Breast epithelium (tissue), 4 donors: ENCODE data around the gene ADGRF1. TPM values are rescaled to one million over a fixed set of nuclear protein-coding genes. Genes with fewer than 3 reads are reported as not detected.

Source experiments
- DNase-seq, 2 donors: peaks; one replicate each; pipeline ENCODE4 v3.0.0-alpha.2; 2019; ENCODE audit warnings: low spot score in 2 of 2
- H3K27ac ChIP-seq, 2 donors: fragments of 200-600 bp; sonication (generic) in 1 of 2; one replicate each; pipeline ENCODE4 v1.5.1; 2016 to 2019; ENCODE audit warnings: mild to moderate bottlenecking in 1 of 2
- H3K27me3 ChIP-seq, 2 donors: fragments of 200-600 bp; sonication (generic) in 1 of 2; one replicate each; pipeline versions ENCODE4 v1.5.1 to v1.6.0; 2017 to 2019; ENCODE audit warnings: control low read depth in 1 of 2, mild to moderate bottlenecking in 1 of 2
- H3K36me3 ChIP-seq: fragments of 200-600 bp; one replicate; pipeline ENCODE4 v1.5.1; 2019
- H3K4me1 ChIP-seq, 2 donors: fragments of 200-600 bp; sonication (generic); one replicate each; pipeline ENCODE4 v1.5.1; 2016 to 2019; ENCODE audit warnings: control low read depth in 1 of 2
- H3K4me3 ChIP-seq, 3 donors: fragments of 200-600 bp; sonication (generic); 1 replicate in 2 of 3; 2 replicates in 1 of 3; pipeline ENCODE4 v1.5.1; 2016 to 2019; ENCODE audit warnings: mild to moderate bottlenecking in 3 of 3, moderate library complexity in 2 of 3
- H3K9me3 ChIP-seq, 2 donors: fragments of 200-600 bp; sonication (generic) in 1 of 2; one replicate each; pipeline ENCODE4 v1.5.1; 2016 to 2019; ENCODE audit warnings: control low read depth in 1 of 2
- CTCF ChIP-seq, 3 donors: fragments of 450-650 bp; IDR thresholded peaks; one replicate each; pipeline ENCODE4 v1.5.1; 2016 to 2017; ENCODE audit warnings: antibody characterized with exemption in 3 of 3, mild to moderate bottlenecking in 3 of 3, moderate library complexity in 3 of 3
- POLR2A ChIP-seq: fragments of 450-650 bp; IDR thresholded peaks from one replicate; pipeline ENCODE4 v1.6.1; 2016; ENCODE audit warnings: antibody characterized with exemption, mild to moderate bottlenecking, moderate library complexity
- POLR2AphosphoS5 ChIP-seq, 3 donors: sonication (generic); formaldehyde crosslinking; IDR thresholded peaks; one replicate each; pipeline ENCODE4 v1.6.1; 2017; ENCODE audit warnings: antibody characterized with exemption in 3 of 3
- intact Hi-C: fragments of 100-400 bp; cut with DNase I; formaldehyde crosslinking; loops from one replicate; pipeline ENCODE4 v1.15.1; 2023; ENCODE audit warnings: low total_unique reads
- total RNA-seq, 3 donors: library from RNA; depleted of rRNA; stranded (reverse); fragments of >200 nt; gene quantifications; one replicate each; pipeline ENCODE4 v1.1.0, GENCODE V29; 2016

Gene ADGRF1
- total RNA-seq, 3 donors from 2014 or later, result 0.66 to 3.5 TPM; not detected in 1

- Histone ChIP-seq H3K4me3 (peak overlapping the region in 1 of 3 donors; percentile 11), H3K27me3 (no peaks in the 10 kb centered on the region), H3K9me3 (no peaks in the 10 kb centered on the region), H3K36me3 (no peaks in the 10 kb centered on the region), H3K27ac (peak overlapping the region; percentile 4 to 15), H3K4me1 (peaks cover 0 to 8% of the 10 kb centered on the region in 2 donors)
- intact Hi-C loops, result no loop called here
- DNase-seq, result peak in 1 of 2 donors; percentile 59
- TF ChIP-seq POLR2A (no peak), CTCF (IDR thresholded peaks at IDR 0.05) (no peak), POLR2AphosphoS5 (IDR thresholded peaks at IDR 0.05) (peak in 1 of 3 donors; percentile 44)
These were observed 7.2 kb downstream of the ADGRF1 start for GRCh38 chr6:47034926-47035325.

- no peaks in the 10 kb centered on the region for H3K27me3 ChIP-seq
- intact Hi-C loops, result no loop called here
- H3K36me3 ChIP-seq, result no peaks in the 10 kb centered on the region
- no peak for TF ChIP-seq POLR2A
- no peak for TF ChIP-seq CTCF (IDR thresholded peaks at IDR 0.05)
- TF ChIP-seq POLR2AphosphoS5 (IDR thresholded peaks at IDR 0.05), result no peak
- H3K4me3 ChIP-seq, result peak overlapping the region in 1 of 3 donors; percentile 11
- no peak for DNase-seq
- no peaks in the 10 kb centered on the region for H3K9me3 ChIP-seq
- H3K27ac ChIP-seq, result peak overlapping the region; percentile 4 to 15
- peaks cover 0 to 8% of the 10 kb centered on the region in 2 donors for H3K4me1 ChIP-seq
These were observed 7.7 kb downstream of the ADGRF1 start for GRCh38 chr6:47034421-47034820.

DNA sequence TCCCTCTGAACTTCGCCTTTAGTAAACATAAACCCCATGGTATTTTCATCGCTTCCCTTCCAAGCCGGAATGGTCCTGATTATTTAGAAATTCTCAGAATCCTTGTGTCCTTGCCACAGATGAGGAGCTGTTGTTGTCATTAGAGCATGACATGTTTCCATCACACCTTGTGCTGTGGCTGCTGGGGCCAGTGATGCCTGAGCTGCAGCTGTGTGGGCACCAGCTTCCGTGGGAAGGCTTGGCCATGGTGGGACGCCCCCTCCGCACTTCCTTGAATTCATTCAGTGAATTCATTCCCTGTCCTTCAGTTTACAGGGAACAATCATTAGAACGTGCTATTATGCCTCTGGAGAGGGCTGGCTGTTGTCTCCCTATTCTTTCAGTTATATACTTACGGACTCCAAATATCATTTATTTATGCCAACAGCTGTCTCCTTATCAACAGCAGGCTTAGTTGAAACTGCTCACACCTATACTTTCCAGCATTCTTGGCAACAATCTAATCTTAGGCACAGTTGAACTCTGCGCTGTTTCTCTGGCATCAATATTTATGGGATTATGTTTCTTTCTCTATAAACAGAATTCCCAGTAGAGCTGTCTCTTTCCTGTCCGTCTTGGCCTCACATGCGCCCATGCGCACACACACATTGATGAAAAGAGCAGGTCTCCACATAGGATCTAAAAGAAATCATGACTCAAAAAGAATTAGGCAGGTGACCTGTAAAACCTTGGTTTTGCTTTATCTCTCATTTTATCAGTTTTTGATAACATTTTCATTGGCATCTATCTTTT lies 9.0 kb downstream of the ADGRF1 start:
- Histone ChIP-seq H3K4me1 (peaks cover 0 to 8% of the 10 kb centered on the region in 2 donors), H3K4me3 (no peak overlapping the region), H3K36me3 (no peaks in the 10 kb centered on the region), H3K27me3 (no peaks in the 10 kb centered on the region), H3K27ac (no peak overlapping the region), H3K9me3 (no peaks in the 10 kb centered on the region)
- intact Hi-C loops, result no loop called here
- DNase-seq, result no peak
- TF ChIP-seq POLR2A (no peak), CTCF (IDR thresholded peaks at IDR 0.05) (no peak), POLR2AphosphoS5 (IDR thresholded peaks at IDR 0.05) (no peak)

GRCh38 chr6:47031656-47032055 lies 10.5 kb downstream of the ADGRF1 start:
- DNase-seq, result no peak
- H3K27ac ChIP-seq, result no peak overlapping the region
- no peaks in the 10 kb centered on the region for H3K36me3 ChIP-seq
- no peaks in the 10 kb centered on the region for H3K9me3 ChIP-seq
- intact Hi-C loops, result no loop called here
- TF ChIP-seq POLR2A (no peak), POLR2AphosphoS5 (IDR thresholded peaks at IDR 0.05) (no peak), CTCF (IDR thresholded peaks at IDR 0.05) (no peak)
- no peak overlapping the region for H3K4me3 ChIP-seq
- H3K4me1 ChIP-seq, result peaks cover 0 to 8% of the 10 kb centered on the region in 2 donors
- H3K27me3 ChIP-seq, result no peaks in the 10 kb centered on the region

DNA sequence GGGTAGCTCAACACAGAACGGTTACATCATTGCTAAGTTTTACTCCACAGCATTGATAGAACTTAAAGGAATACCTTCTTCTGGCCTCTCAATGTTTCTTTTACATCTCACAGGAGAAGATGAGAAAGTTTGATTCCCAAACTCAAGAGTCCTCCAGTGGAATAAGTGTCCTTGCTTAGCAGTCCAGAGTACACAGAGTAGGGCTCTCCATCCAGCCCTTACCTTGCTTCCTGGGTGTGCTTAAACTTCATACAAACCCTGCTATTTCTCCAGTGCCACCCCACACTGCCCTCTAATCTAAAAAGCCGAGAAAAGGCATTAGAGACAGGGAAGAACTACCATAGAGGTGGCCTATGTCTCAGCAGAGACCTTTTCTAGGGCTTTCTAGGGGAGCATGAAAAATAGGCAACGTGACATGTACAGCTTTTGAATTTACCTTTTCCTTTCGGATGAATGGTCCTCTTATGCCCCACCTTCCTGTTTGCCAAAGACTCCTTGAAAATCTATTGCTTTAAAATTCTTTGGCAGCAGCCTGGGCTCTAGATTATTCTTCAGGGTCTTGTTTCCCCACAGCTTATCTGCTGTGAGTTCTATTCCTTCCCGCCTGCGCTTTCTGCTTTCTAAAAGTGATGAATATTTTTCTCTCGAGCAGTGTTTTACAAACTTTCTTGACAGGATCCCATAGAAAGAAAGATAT lies 12.1 kb downstream of the ADGRF1 start:
- no peak overlapping the region for H3K4me3 ChIP-seq
- no peak for DNase-seq
- H3K4me1 ChIP-seq, result peaks cover 0 to 8% of the 10 kb centered on the region in 2 donors
- H3K36me3 ChIP-seq, result no peaks in the 10 kb centered on the region
- intact Hi-C loops, result no loop called here
- no peaks in the 10 kb centered on the region for H3K27me3 ChIP-seq
- H3K27ac ChIP-seq, result no peak overlapping the region
- H3K9me3 ChIP-seq, result no peaks in the 10 kb centered on the region
- TF ChIP-seq POLR2A, result no peak
- no peak for TF ChIP-seq CTCF (IDR thresholded peaks at IDR 0.05)
- TF ChIP-seq POLR2AphosphoS5 (IDR thresholded peaks at IDR 0.05), result no peak
